SU-DHL-6 (cell line): ENCODE measurements around the gene PDCD10.

Experiments
- H2AFZ ChIP-seq: fragments of 200-600 bp; sonication (generic); 2 replicates; pipeline ENCODE4 v1.6.1; 2014; ENCODE audit warnings: low read depth, mild to moderate bottlenecking, moderate library complexity, mixed read lengths, antibody characterized with exemption, low read length; ENCODE audit not compliant: severe bottlenecking
- H3F3A ChIP-seq: fragments of 200-600 bp; shearing (Covaris generic); 2 replicates; pipeline ENCODE4 v1.6.0; 2016; ENCODE audit warnings: antibody characterized with exemption, mild to moderate bottlenecking; ENCODE audit not compliant: insufficient read depth
- H3K27ac ChIP-seq: fragments of 200-600 bp; sonication (generic); 2 replicates; pipeline ENCODE4 v1.5.1; 2016; ENCODE audit warnings: low read depth, mild to moderate bottlenecking, low read length, moderate library complexity, mixed read lengths
- H3K27me3 ChIP-seq: fragments of 200-600 bp; sonication (generic), shearing (Covaris generic); 2 replicates; pipeline ENCODE4 v1.6.0; 2014; ENCODE audit warnings: mild to moderate bottlenecking, low read length
- H3K36me3 ChIP-seq: fragments of 200-600 bp; sonication (generic); 2 replicates; pipeline ENCODE4 v1.6.1; 2014; ENCODE audit warnings: mild to moderate bottlenecking, low read length, mixed read lengths
- H3K4me2 ChIP-seq: fragments of 300-600, 200-600 bp; shearing (Covaris generic), sonication (generic); 2 replicates; pipeline ENCODE4 v1.6.0; 2014; ENCODE audit warnings: low read length, low read depth, mild to moderate bottlenecking; ENCODE audit not compliant: poor library complexity, severe bottlenecking
- H3K4me3 ChIP-seq: fragments of 200-600 bp; sonication (generic); 2 replicates; pipeline ENCODE4 v1.5.1; 2014; ENCODE audit warnings: antibody characterized with exemption, low read length, mild to moderate bottlenecking, mixed read lengths; ENCODE audit not compliant: insufficient read depth, poor library complexity, severe bottlenecking
- H3K79me2 ChIP-seq: fragments of 200-600 bp; sonication (generic); 2 replicates; pipeline ENCODE4 v1.6.1; 2014; ENCODE audit warnings: mild to moderate bottlenecking, low read length, moderate library complexity; ENCODE audit not compliant: insufficient read depth
- H3K9ac ChIP-seq: fragments of 200-600 bp; sonication (generic); 2 replicates; pipeline ENCODE4 v1.7.0; 2014; ENCODE audit warnings: mild to moderate bottlenecking, low read length
- H3K9me2 ChIP-seq: fragments of 200-600 bp; sonication (generic); replicated peaks from 2 replicates; pipeline ENCODE4 v1.6.1; 2014; ENCODE audit warnings: low read length; ENCODE audit not compliant: insufficient read depth
- H3K9me3 ChIP-seq: fragments of 200-600 bp; sonication (generic); 2 replicates; pipeline ENCODE4 v1.6.1; 2014; ENCODE audit warnings: low read length, mixed read lengths; ENCODE audit not compliant: insufficient read depth
- H4K20me1 ChIP-seq: fragments of 200-600 bp; sonication (generic); 2 replicates; pipeline ENCODE4 v1.6.1; 2014; ENCODE audit warnings: low read depth, mild to moderate bottlenecking, antibody characterized with exemption, low read length, moderate library complexity, mixed read lengths
- CTCF ChIP-seq: fragments of 200-600 bp; sonication (generic); IDR thresholded peaks from one replicate; pipeline ENCODE4 v1.5.1; 2017; ENCODE audit warnings: antibody characterized with exemption, mild to moderate bottlenecking, low read length, moderate library complexity; ENCODE audit not compliant: insufficient read depth, poor library complexity, severe bottlenecking
- EZH2phosphoT487 ChIP-seq: fragments of 200-600 bp; sonication (generic), shearing (Covaris generic); conservative IDR thresholded peaks from 2 replicates; pipeline ENCODE4 v1.6.1; 2018; ENCODE audit warnings: mild to moderate bottlenecking, antibody characterized with exemption, low read length, moderate library complexity, mixed read lengths

Gene PDCD10

GRCh38 chr3:167740961-167741587, 6.4 kb upstream of the PDCD10 start:
- Histone ChIP-seq H3K79me2 (peaks cover 61% of the 10 kb centered on the region), H4K20me1 (no peaks in the 10 kb centered on the region), H3F3A (peaks cover 28% of the 10 kb centered on the region), H3K9me3 (peaks cover 5% of the 10 kb centered on the region; the same call in 1 of the 2 replicates), H3K27me3 (no peaks in the 10 kb centered on the region), H3K4me2 (peak overlapping the region; percentile 16), H3K4me3 (no peak overlapping the region), H3K36me3 (peaks cover 30% of the 10 kb centered on the region), H2AFZ (no peak overlapping the region), H3K9ac (no peak overlapping the region), H3K9me2 (no peaks in the 10 kb centered on the region), H3K27ac (peak overlapping the region; percentile 14; the same call in 1 of the 2 replicates)
- TF ChIP-seq EZH2phosphoT487, result no peak
- peak; percentile 68 for TF ChIP-seq CTCF

GRCh38 chr3:167739190-167739810, 4.6 kb upstream of the PDCD10 start:
- Histone ChIP-seq H2AFZ (no peak overlapping the region), H3K9me2 (no peaks in the 10 kb centered on the region), H3K27me3 (no peaks in the 10 kb centered on the region), H3K9me3 (no peaks in the 10 kb centered on the region), H3K79me2 (peaks cover 68% of the 10 kb centered on the region), H3K27ac (no peak overlapping the region; the same call in 1 of the 2 replicates), H4K20me1 (no peaks in the 10 kb centered on the region), H3K9ac (no peak overlapping the region), H3K36me3 (peaks cover 17% of the 10 kb centered on the region), H3F3A (peaks cover 27% of the 10 kb centered on the region), H3K4me3 (no peak overlapping the region), H3K4me2 (peak overlapping the region; percentile 87)
- TF ChIP-seq EZH2phosphoT487, result no peak
- TF ChIP-seq CTCF, result no peak

GRCh38 chr3:167738037-167738436, 3.3 kb upstream of the PDCD10 start:
- TF ChIP-seq EZH2phosphoT487, result no peak
- peak overlapping the region; percentile 87 for H3K4me2 ChIP-seq

GRCh38 chr3:167736997-167737396, 2.3 kb upstream of the PDCD10 start:
- Histone ChIP-seq H3K9me2 (no peaks in the 10 kb centered on the region), H3F3A (peaks cover 27% of the 10 kb centered on the region), H3K36me3 (0 out of 2 replicates have a peak, but pooled peaks cover 4% of the 10 kb centered on the region), H3K4me3 (peak overlapping the region; percentile 84), H3K4me2 (peak overlapping the region; percentile 87), H3K9ac (peak overlapping the region; percentile 77), H3K27ac (no peak overlapping the region), H3K79me2 (peaks cover 71% of the 10 kb centered on the region), H3K9me3 (no peaks in the 10 kb centered on the region), H4K20me1 (peaks cover 16% of the 10 kb centered on the region), H3K27me3 (no peaks in the 10 kb centered on the region), H2AFZ (no peak overlapping the region)
- TF ChIP-seq CTCF, result no peak

More at GRCh38 chr3:167738037-167738436, 3.3 kb upstream of the PDCD10 start:
- H3K79me2 ChIP-seq, result peaks cover 70% of the 10 kb centered on the region
- H2AFZ ChIP-seq, result no peak overlapping the region
- H3K4me3 ChIP-seq, result no peak overlapping the region
- H3K36me3 ChIP-seq, result 0 out of 2 replicates have a peak, but pooled peaks cover 7% of the 10 kb centered on the region
- H3K9ac ChIP-seq, result no peak overlapping the region
- no peak overlapping the region for H3K27ac ChIP-seq
- no peaks in the 10 kb centered on the region for H3K9me3 ChIP-seq
- peaks cover 6% of the 10 kb centered on the region; the same call in 1 of the 2 replicates for H4K20me1 ChIP-seq
- H3K9me2 ChIP-seq, result no peaks in the 10 kb centered on the region
- peaks cover 27% of the 10 kb centered on the region for H3F3A ChIP-seq
- H3K27me3 ChIP-seq, result no peaks in the 10 kb centered on the region
